Loucy (cell line): ENCODE measurements around the gene TIAM1.

Experiments
- EZH2phosphoT487 ChIP-seq: fragments of 200-600 bp; IDR thresholded peaks from 2 replicates; pipeline ENCODE4 v1.6.1; 2018; ENCODE audit warnings: antibody characterized with exemption, mild to moderate bottlenecking, moderate library complexity, borderline replicate concordance
- TF ChIP-seq, protein P1 (sequence below): fragments of 200-600 bp; sonication (generic); conservative IDR thresholded peaks from 2 replicates; pipeline ENCODE4 v1.5.1; 2014; ENCODE audit warnings: mild to moderate bottlenecking, antibody characterized with exemption, low read length

DNA sequence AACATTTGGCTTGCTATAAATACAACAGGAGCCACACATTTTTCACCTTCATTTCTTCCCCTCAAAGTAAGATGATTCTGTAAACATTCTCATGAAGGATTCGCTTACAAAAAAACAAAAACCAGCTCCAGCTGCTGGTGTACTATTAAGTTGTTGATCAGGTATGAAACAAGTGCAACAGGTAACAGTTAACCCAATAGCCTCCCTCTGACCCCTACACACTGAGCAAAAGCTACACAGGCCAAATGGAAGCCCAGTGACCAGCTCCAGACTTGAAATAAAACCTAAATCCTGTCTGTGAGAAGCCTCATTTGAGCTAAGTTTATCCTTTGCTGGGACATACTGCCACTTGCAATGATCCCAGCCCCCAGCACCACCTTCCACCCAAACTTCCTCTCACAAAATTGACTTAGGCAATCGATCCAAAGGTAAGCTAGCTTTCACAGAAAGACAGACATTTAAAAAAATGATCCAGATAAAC is 991 bp downstream of the TIAM1 start:
- TF ChIP-seq, protein P1, sequence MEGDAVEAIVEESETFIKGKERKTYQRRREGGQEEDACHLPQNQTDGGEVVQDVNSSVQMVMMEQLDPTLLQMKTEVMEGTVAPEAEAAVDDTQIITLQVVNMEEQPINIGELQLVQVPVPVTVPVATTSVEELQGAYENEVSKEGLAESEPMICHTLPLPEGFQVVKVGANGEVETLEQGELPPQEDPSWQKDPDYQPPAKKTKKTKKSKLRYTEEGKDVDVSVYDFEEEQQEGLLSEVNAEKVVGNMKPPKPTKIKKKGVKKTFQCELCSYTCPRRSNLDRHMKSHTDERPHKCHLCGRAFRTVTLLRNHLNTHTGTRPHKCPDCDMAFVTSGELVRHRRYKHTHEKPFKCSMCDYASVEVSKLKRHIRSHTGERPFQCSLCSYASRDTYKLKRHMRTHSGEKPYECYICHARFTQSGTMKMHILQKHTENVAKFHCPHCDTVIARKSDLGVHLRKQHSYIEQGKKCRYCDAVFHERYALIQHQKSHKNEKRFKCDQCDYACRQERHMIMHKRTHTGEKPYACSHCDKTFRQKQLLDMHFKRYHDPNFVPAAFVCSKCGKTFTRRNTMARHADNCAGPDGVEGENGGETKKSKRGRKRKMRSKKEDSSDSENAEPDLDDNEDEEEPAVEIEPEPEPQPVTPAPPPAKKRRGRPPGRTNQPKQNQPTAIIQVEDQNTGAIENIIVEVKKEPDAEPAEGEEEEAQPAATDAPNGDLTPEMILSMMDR: no peak
- TF ChIP-seq EZH2phosphoT487: no peak
